Neural progenitor cell (in vitro differentiated cells): Measurements from ENCODE around the gene ASPDH. TPM values are rescaled to one million over a fixed set of nuclear protein-coding genes. Genes with fewer than 3 reads are reported as not detected.

Experiments used
- DNase-seq: peaks from one replicate; pipeline ENCODE4 v3.0.0-alpha.2; 2016; ENCODE audit warnings: low spot score
- H2AFZ ChIP-seq: fragments of 200-600 bp; sonication (generic); replicated peaks from 2 replicates; pipeline ENCODE4 v1.6.1; 2016; ENCODE audit warnings: antibody characterized with exemption
- H3F3A ChIP-seq: fragments of 200-600 bp; sonication (generic); 2 replicates; pipeline ENCODE4 v1.6.1; 2016; ENCODE audit warnings: antibody characterized with exemption, low read depth
- H3K27ac ChIP-seq: fragments of 200-600 bp; sonication (generic); 2 replicates; pipeline ENCODE4 v1.5.1; 2016; ENCODE audit warnings: mild to moderate bottlenecking
- H3K27me3 ChIP-seq: fragments of 200-600 bp; sonication (generic); 2 replicates; pipeline ENCODE4 v1.6.1; 2016; ENCODE audit warnings: mild to moderate bottlenecking, moderate library complexity
- H3K36me3 ChIP-seq: fragments of 200-600 bp; sonication (generic); 2 replicates; pipeline ENCODE4 v1.5.1; 2016
- H3K4me1 ChIP-seq: fragments of 200-600 bp; sonication (generic); 2 replicates; pipeline ENCODE4 v1.6.1; 2016; ENCODE audit warnings: mixed run types
- H3K4me2 ChIP-seq: fragments of 200-600 bp; sonication (generic); 2 replicates; pipeline ENCODE4 v1.6.1; 2016
- H3K4me3 ChIP-seq: fragments of 200-600 bp; sonication (generic); 2 replicates; pipeline ENCODE4 v1.5.1; 2016
- H3K79me2 ChIP-seq: fragments of 200-600 bp; sonication (generic); 2 replicates; pipeline ENCODE4 v1.6.1; 2016; ENCODE audit warnings: low read depth
- H3K9ac ChIP-seq: fragments of 200-600 bp; sonication (generic); 2 replicates; pipeline ENCODE4 v1.6.1; 2016
- H3K9me3 ChIP-seq: fragments of 200-600 bp; sonication (generic); 2 replicates; pipeline ENCODE4 v1.5.1; 2016; ENCODE audit warnings: low read depth
- H4K20me1 ChIP-seq: fragments of 200-600 bp; sonication (generic); 2 replicates; pipeline ENCODE4 v1.6.1; 2016; ENCODE audit warnings: low read depth
- H3K27ac Mint-ChIP-seq: 3 replicates; pipeline ENCODE4 v1.8.0; 2021; ENCODE audit warnings: mixed read lengths
- H3K27me3 Mint-ChIP-seq: 2 replicates; pipeline ENCODE4 v1.8.0; 2022; ENCODE audit warnings: low read depth, mild to moderate bottlenecking, inconsistent platforms, moderate library complexity, mixed read lengths; ENCODE audit not compliant: insufficient read depth
- H3K36me3 Mint-ChIP-seq: 3 replicates; pipeline ENCODE4 v1.8.0; 2021; ENCODE audit warnings: mixed read lengths
- H3K4me1 Mint-ChIP-seq: 3 replicates; pipeline ENCODE4 v1.8.0; 2021; ENCODE audit warnings: mixed read lengths
- H3K4me3 Mint-ChIP-seq: 3 replicates; pipeline ENCODE4 v1.8.0; 2021; ENCODE audit warnings: mild to moderate bottlenecking, moderate library complexity, mixed read lengths
- H3K9me3 Mint-ChIP-seq: 3 replicates; pipeline ENCODE4 v1.8.0; 2020; ENCODE audit warnings: mixed read lengths
- EZH2 ChIP-seq: fragments of 200-600 bp; sonication (generic); IDR thresholded peaks from 2 replicates; pipeline ENCODE4 v1.6.1; 2017; ENCODE audit warnings: antibody characterized with exemption, mild to moderate bottlenecking, moderate library complexity
- EZH2phosphoT487 ChIP-seq: fragments of 200-600 bp; sonication (generic); IDR thresholded peaks from 2 replicates; pipeline ENCODE4 v1.6.1; 2017; ENCODE audit warnings: antibody characterized with exemption
- total RNA-seq: library from RNA; depleted of rRNA; stranded (reverse); fragments of >200 nt; gene quantifications from 2 replicates; pipeline ENCODE4 v1.2.3, GENCODE V29; 2015; ENCODE audit warnings: low replicate concordance
- TF ChIP-seq, protein P1 (sequence below): fragments of 200-600 bp; sonication (generic); IDR thresholded peaks from 2 replicates; pipeline ENCODE4 v1.5.1; 2017; ENCODE audit warnings: antibody characterized with exemption, mild to moderate bottlenecking

ASPDH gene
- total RNA-seq, 1 donor from 2014 or later: not detected

- no peaks in the 10 kb centered on the region for H3K9me3 ChIP-seq
- peaks cover 19% of the 10 kb centered on the region for H4K20me1 ChIP-seq
- Mint-ChIP-seq H3K36me3 (peaks cover 42% of the 10 kb centered on the region), H3K27ac (no peak overlapping the region), H3K27me3 (peaks cover 6% of the 10 kb centered on the region), H3K4me3 (peak overlapping the region; percentile 50), H3K9me3 (peaks cover 5% of the 10 kb centered on the region), H3K4me1 (peaks cover 14% of the 10 kb centered on the region)
- peak; percentile 94 for DNase-seq
- no peak overlapping the region for H2AFZ ChIP-seq
- peaks cover 2% of the 10 kb centered on the region for H3F3A ChIP-seq
- no peaks in the 10 kb centered on the region for H3K79me2 ChIP-seq
- no peak overlapping the region for H3K4me2 ChIP-seq
- TF ChIP-seq EZH2: no peak
- TF ChIP-seq, protein P1, sequence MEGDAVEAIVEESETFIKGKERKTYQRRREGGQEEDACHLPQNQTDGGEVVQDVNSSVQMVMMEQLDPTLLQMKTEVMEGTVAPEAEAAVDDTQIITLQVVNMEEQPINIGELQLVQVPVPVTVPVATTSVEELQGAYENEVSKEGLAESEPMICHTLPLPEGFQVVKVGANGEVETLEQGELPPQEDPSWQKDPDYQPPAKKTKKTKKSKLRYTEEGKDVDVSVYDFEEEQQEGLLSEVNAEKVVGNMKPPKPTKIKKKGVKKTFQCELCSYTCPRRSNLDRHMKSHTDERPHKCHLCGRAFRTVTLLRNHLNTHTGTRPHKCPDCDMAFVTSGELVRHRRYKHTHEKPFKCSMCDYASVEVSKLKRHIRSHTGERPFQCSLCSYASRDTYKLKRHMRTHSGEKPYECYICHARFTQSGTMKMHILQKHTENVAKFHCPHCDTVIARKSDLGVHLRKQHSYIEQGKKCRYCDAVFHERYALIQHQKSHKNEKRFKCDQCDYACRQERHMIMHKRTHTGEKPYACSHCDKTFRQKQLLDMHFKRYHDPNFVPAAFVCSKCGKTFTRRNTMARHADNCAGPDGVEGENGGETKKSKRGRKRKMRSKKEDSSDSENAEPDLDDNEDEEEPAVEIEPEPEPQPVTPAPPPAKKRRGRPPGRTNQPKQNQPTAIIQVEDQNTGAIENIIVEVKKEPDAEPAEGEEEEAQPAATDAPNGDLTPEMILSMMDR: peak; percentile 84
- TF ChIP-seq EZH2phosphoT487: no peak
- no peaks in the 10 kb centered on the region for H3K27me3 ChIP-seq
- no peaks in the 10 kb centered on the region for H3K36me3 ChIP-seq
- H3K9ac ChIP-seq: no peak overlapping the region
- no peak overlapping the region for H3K27ac ChIP-seq
- H3K4me3 ChIP-seq: no peak overlapping the region
- H3K4me1 ChIP-seq: no peaks in the 10 kb centered on the region
These were observed 24.1 kb upstream of the ASPDH start for GRCh38 chr19:50537769-50538230.

DNA sequence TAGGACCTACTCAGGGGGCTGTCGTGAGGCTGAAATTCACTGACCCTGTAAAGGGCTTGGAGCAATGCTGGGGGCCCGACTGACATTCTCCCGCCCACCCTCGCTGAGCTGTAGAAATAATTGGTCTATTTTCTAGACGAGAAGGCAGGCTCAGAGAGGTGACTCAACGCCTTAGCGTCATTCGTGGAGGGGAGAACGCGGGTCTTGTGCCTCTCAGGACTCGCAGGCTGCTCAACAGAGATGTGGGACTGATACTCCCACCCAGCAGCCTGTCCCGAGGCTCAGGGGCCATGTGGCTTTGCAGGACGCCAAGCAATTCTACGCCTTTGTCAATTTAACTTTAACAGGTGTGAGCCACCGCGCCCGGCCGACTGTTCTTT lies 23.6 kb upstream of the ASPDH start:
- H4K20me1 ChIP-seq: peaks cover 19% of the 10 kb centered on the region

GRCh38 chr19:50536662-50537305 lies 23.1 kb upstream of the ASPDH start:
- Histone ChIP-seq H3K4me3 (no peak overlapping the region), H3F3A (peaks cover 2% of the 10 kb centered on the region), H3K9ac (no peak overlapping the region), H3K27me3 (no peaks in the 10 kb centered on the region), H3K9me3 (no peaks in the 10 kb centered on the region), H3K36me3 (no peaks in the 10 kb centered on the region), H3K79me2 (no peaks in the 10 kb centered on the region), H4K20me1 (peaks cover 15% of the 10 kb centered on the region), H2AFZ (no peak overlapping the region), H3K27ac (no peak overlapping the region), H3K4me2 (no peak overlapping the region), H3K4me1 (no peaks in the 10 kb centered on the region)
- H3K27ac Mint-ChIP-seq: no peak overlapping the region
- no peak for DNase-seq
- peaks cover 5% of the 10 kb centered on the region for H3K9me3 Mint-ChIP-seq
- peaks cover 5% of the 10 kb centered on the region for H3K27me3 Mint-ChIP-seq
- H3K4me1 Mint-ChIP-seq: peaks cover 8% of the 10 kb centered on the region
- no peak overlapping the region for H3K4me3 Mint-ChIP-seq
- TF ChIP-seq, protein P1: peak; percentile 17
- no peak for TF ChIP-seq EZH2
- peaks cover 44% of the 10 kb centered on the region for H3K36me3 Mint-ChIP-seq

More for the DNA sequence above, 23.6 kb upstream of the ASPDH start:
- H3K4me1 ChIP-seq: no peaks in the 10 kb centered on the region
- no peaks in the 10 kb centered on the region for H3K27me3 ChIP-seq
- peaks cover 4% of the 10 kb centered on the region for H3K27me3 Mint-ChIP-seq
- peak overlapping the region; percentile 50 for H3K4me3 Mint-ChIP-seq
- TF ChIP-seq, protein P1: no peak
- no peak overlapping the region for H3K27ac ChIP-seq
- H3K4me2 ChIP-seq: no peak overlapping the region
- peaks cover 5% of the 10 kb centered on the region for H3K9me3 Mint-ChIP-seq
- no peak for DNase-seq
- no peak overlapping the region for H3K9ac ChIP-seq
- no peaks in the 10 kb centered on the region for H3K9me3 ChIP-seq
- peaks cover 45% of the 10 kb centered on the region for H3K36me3 Mint-ChIP-seq
- no peak overlapping the region for H3K27ac Mint-ChIP-seq
- H3K4me3 ChIP-seq: no peak overlapping the region
- peaks cover 2% of the 10 kb centered on the region for H3F3A ChIP-seq
- no peak overlapping the region for H2AFZ ChIP-seq
- no peaks in the 10 kb centered on the region for H3K79me2 ChIP-seq
- H3K36me3 ChIP-seq: no peaks in the 10 kb centered on the region
- peaks cover 11% of the 10 kb centered on the region for H3K4me1 Mint-ChIP-seq
